Liver (tissue), 9 donors: ENCODE data around the gene TBCD. TPM values are rescaled to one million over a fixed set of nuclear protein-coding genes. Genes with fewer than 3 reads are reported as not detected.

Source experiments
- DNase-seq: peaks from one replicate; pipeline ENCODE4 v3.0.0-alpha.2; 2017; ENCODE audit warnings: low spot score
- H3K27ac ChIP-seq, 2 donors: one replicate each; pipeline ENCODE4 v1.7.0; 2013; ENCODE audit warnings: inconsistent platforms in 2 of 2, low read length in 2 of 2, control low read depth in 1 of 2, low read depth in 1 of 2, mild to moderate bottlenecking in 1 of 2
- H3K27me3 ChIP-seq, 4 donors: one replicate each; pipeline versions ENCODE4 v1.6.1 to v1.7.0; 2013; ENCODE audit warnings: low read length in 3 of 4, inconsistent platforms in 1 of 4, mild to moderate bottlenecking in 1 of 4, moderate library complexity in 1 of 4; ENCODE audit not compliant: control insufficient read depth in 4 of 4, insufficient read depth in 4 of 4
- H3K36me3 ChIP-seq, 4 donors: one replicate each; pipeline versions ENCODE4 v1.6.1 to v1.7.0; 2013; ENCODE audit warnings: low read length in 3 of 4, mild to moderate bottlenecking in 3 of 4, low read depth in 1 of 4, moderate library complexity in 1 of 4; ENCODE audit not compliant: control insufficient read depth in 4 of 4, insufficient read depth in 3 of 4
- H3K4me1 ChIP-seq, 4 donors: one replicate each; pipeline versions ENCODE4 v1.6.1 to v1.7.0; 2013; ENCODE audit warnings: low read length in 3 of 4, mild to moderate bottlenecking in 3 of 4, moderate library complexity in 1 of 4; ENCODE audit not compliant: control insufficient read depth in 4 of 4, insufficient read depth in 4 of 4
- H3K4me3 ChIP-seq, 3 donors: one replicate each; pipeline versions ENCODE4 v1.6.1 to v1.7.0; 2013; ENCODE audit warnings: low read length in 3 of 3, control low read depth in 1 of 3, low read depth in 1 of 3, mild to moderate bottlenecking in 1 of 3
- H3K9ac ChIP-seq, 2 donors: one replicate each; pipeline ENCODE4 v1.7.0; 2013; ENCODE audit warnings: low read length in 2 of 2, mild to moderate bottlenecking in 2 of 2, moderate library complexity in 2 of 2, control low read depth in 1 of 2, low read depth in 1 of 2
- H3K9me3 ChIP-seq, 4 donors: one replicate each; pipeline versions ENCODE4 v1.6.1 to v1.7.0; 2013; ENCODE audit warnings: low read length in 3 of 4; ENCODE audit not compliant: control insufficient read depth in 4 of 4
- ATF3 ChIP-seq: IDR thresholded peaks from 2 replicates; pipeline ENCODE4 v1.6.1; 2016; ENCODE audit warnings: antibody characterized with exemption
- CTCF ChIP-seq: fragments of 150-350 bp; IDR thresholded peaks from 2 replicates; pipeline ENCODE4 v1.5.1; 2017; ENCODE audit warnings: improper control_type of control experiment, low read depth, low read length; ENCODE audit not compliant: missing input control
- EGR1 ChIP-seq, 2 donors: IDR thresholded peaks; 2 replicates each; pipeline ENCODE4 v1.6.1; 2016 to 2018; ENCODE audit warnings: antibody characterized with exemption in 2 of 2, low read depth in 2 of 2
- FOXA1 ChIP-seq: IDR thresholded peaks from 2 replicates; pipeline ENCODE4 v1.6.1; 2016; ENCODE audit warnings: antibody characterized with exemption
- FOXA2 ChIP-seq: IDR thresholded peaks from 2 replicates; pipeline ENCODE4 v1.6.1; 2016; ENCODE audit warnings: antibody characterized with exemption
- GABPA ChIP-seq, 2 donors: IDR thresholded peaks in 1 of 2; conservative IDR thresholded peaks in 1 of 2; 2 replicates each; pipeline ENCODE4 v1.6.1; 2016; ENCODE audit warnings: antibody characterized with exemption in 2 of 2, mild to moderate bottlenecking in 1 of 2, moderate library complexity in 1 of 2
- HNF4A ChIP-seq, 2 donors: conservative IDR thresholded peaks; 2 replicates each; pipeline ENCODE4 v1.6.1; 2016; ENCODE audit warnings: antibody characterized with exemption in 2 of 2, mild to moderate bottlenecking in 2 of 2
- HNF4G ChIP-seq: IDR thresholded peaks from 2 replicates; pipeline ENCODE4 v1.6.1; 2016; ENCODE audit warnings: antibody characterized with exemption
- JUND ChIP-seq, 2 donors: IDR thresholded peaks; 2 replicates each; pipeline ENCODE4 v1.6.1; 2016; ENCODE audit warnings: antibody characterized with exemption in 2 of 2
- NR2F2 ChIP-seq: IDR thresholded peaks from 2 replicates; pipeline ENCODE4 v1.6.1; 2016; ENCODE audit warnings: antibody characterized with exemption
- RAD21 ChIP-seq, 2 donors: IDR thresholded peaks; 2 replicates each; pipeline ENCODE4 v1.6.1; 2016; ENCODE audit warnings: antibody characterized with exemption in 2 of 2, mild to moderate bottlenecking in 2 of 2
- REST ChIP-seq: IDR thresholded peaks from 2 replicates; pipeline ENCODE4 v1.6.1; 2016; ENCODE audit warnings: antibody characterized with exemption, mild to moderate bottlenecking
- RXRA ChIP-seq, 2 donors: IDR thresholded peaks; 2 replicates each; pipeline ENCODE4 v1.6.1; 2017 to 2018; ENCODE audit warnings: antibody characterized with exemption in 2 of 2, mild to moderate bottlenecking in 1 of 2
- SP1 ChIP-seq: IDR thresholded peaks from 2 replicates; pipeline ENCODE4 v1.6.1; 2018; ENCODE audit warnings: antibody characterized with exemption, mild to moderate bottlenecking
- TAF1 ChIP-seq: conservative IDR thresholded peaks from 2 replicates; pipeline ENCODE4 v1.6.1; 2016; ENCODE audit warnings: antibody characterized with exemption, mild to moderate bottlenecking
- YY1 ChIP-seq: IDR thresholded peaks from 2 replicates; pipeline ENCODE4 v1.6.1; 2016; ENCODE audit warnings: antibody characterized with exemption, mild to moderate bottlenecking
- WGBS: extraction: QIAGEN DNeasy Blood & Tissue Kit; methylation state at CpG from one replicate; pipeline ENCODE4 v1.1.7; 2013; 5-methylcytosine and 5-hydroxymethylcytosine counted together
- polyA plus RNA-seq, 2 donors: library from polyadenylated mRNA; stranded (reverse) in 1 of 2; unstranded in 1 of 2; fragments of 200-250 nt in 1 of 2; fragments of >200 nt in 1 of 2; fragmentation: Nextera tagmentation in 1 of 2; extraction: Ambion mirVana in 1 of 2; gene quantifications; one replicate each; pipeline versions ENCODE4 v1.2.1 to v1.2.3, GENCODE V29; 2013 to 2015
- total RNA-seq, 2 donors: library from RNA; depleted of rRNA; stranded (reverse); fragments of >200 nt; gene quantifications; one replicate each; pipeline ENCODE4 v1.2.3, GENCODE V29; 2014
- TF ChIP-seq, protein P1 (sequence below): IDR thresholded peaks from 2 replicates; pipeline ENCODE4 v1.6.1; 2016; ENCODE audit warnings: antibody characterized with exemption
- TF ChIP-seq, protein P2 (sequence below): IDR thresholded peaks from 2 replicates; pipeline ENCODE4 v1.6.1; 2016; ENCODE audit warnings: antibody characterized with exemption
- donor health status: healthy.
- donor health status: healthy.
- donor health status: healthy.
- donor health status: healthy.
- donor health status: healthy.

TBCD gene
- total and polyA plus RNA-seq, 4 donors: 29.8 to 42.2 (median 33.0) TPM

- TF ChIP-seq, protein P1, sequence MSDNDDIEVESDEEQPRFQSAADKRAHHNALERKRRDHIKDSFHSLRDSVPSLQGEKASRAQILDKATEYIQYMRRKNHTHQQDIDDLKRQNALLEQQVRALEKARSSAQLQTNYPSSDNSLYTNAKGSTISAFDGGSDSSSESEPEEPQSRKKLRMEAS: no peak
- TF ChIP-seq TAF1 (no peak), NR2F2 (no peak), FOXA1 (no peak), FOXA2 (no peak), EGR1 (IDR thresholded peaks at IDR 0.05; ENCODE audit: low read depth in 2 of 2) (no peak)
These were observed 102.4 kb downstream of the TBCD start (continued) for GRCh38 chr17:82854226-82854625.

GRCh38 chr17:82856361-82856760 lies 104.5 kb downstream of the TBCD start:
- Histone ChIP-seq H3K27ac (no peak overlapping the region), H3K27me3 (no peaks in the 10 kb centered on the region), H3K4me3 (no peak overlapping the region), H3K9ac (no peak overlapping the region), H3K4me1 (peaks cover 0 to 4% (median 0%) of the 10 kb centered on the region in 4 donors), H3K36me3 (peaks cover 0 to 3% (median 0%) of the 10 kb centered on the region in 4 donors), H3K9me3 (no peaks in the 10 kb centered on the region)
- DNase-seq: no peak
- TF ChIP-seq TAF1: no peak
- no peak for TF ChIP-seq NR2F2
- TF ChIP-seq FOXA1: no peak
- no peak for TF ChIP-seq HNF4A (conservative IDR thresholded peaks at IDR 0.05)
- TF ChIP-seq FOXA2: no peak
- TF ChIP-seq RXRA (IDR thresholded peaks at IDR 0.05): no peak
- no peak for TF ChIP-seq GABPA (IDR thresholded peaks at IDR 0.05 in 1 of 2, conservative IDR thresholded peaks at IDR 0.05 in 1 of 2)
- TF ChIP-seq YY1: no peak
- no peak for TF ChIP-seq CTCF
- no peak for TF ChIP-seq JUND (IDR thresholded peaks at IDR 0.05)
- no peak for TF ChIP-seq REST
- TF ChIP-seq, protein P2, sequence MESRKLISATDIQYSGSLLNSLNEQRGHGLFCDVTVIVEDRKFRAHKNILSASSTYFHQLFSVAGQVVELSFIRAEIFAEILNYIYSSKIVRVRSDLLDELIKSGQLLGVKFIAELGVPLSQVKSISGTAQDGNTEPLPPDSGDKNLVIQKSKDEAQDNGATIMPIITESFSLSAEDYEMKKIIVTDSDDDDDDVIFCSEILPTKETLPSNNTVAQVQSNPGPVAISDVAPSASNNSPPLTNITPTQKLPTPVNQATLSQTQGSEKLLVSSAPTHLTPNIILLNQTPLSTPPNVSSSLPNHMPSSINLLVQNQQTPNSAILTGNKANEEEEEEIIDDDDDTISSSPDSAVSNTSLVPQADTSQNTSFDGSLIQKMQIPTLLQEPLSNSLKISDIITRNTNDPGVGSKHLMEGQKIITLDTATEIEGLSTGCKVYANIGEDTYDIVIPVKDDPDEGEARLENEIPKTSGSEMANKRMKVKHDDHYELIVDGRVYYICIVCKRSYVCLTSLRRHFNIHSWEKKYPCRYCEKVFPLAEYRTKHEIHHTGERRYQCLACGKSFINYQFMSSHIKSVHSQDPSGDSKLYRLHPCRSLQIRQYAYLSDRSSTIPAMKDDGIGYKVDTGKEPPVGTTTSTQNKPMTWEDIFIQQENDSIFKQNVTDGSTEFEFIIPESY: no peak
- TF ChIP-seq ATF3: no peak
- TF ChIP-seq SP1: no peak
- no peak for TF ChIP-seq RAD21 (IDR thresholded peaks at IDR 0.05)
- TF ChIP-seq, protein P1: no peak
- no peak for TF ChIP-seq HNF4G
- no peak for TF ChIP-seq EGR1 (IDR thresholded peaks at IDR 0.05; ENCODE audit: low read depth in 2 of 2)
- 91% methylated on average over 15 of the region's 15 CpGs for WGBS
